GM18858 (cell line): ENCODE measurements around the gene ASAP2.
"Not testable (repeated sequence)": the region's sequence is repeated elsewhere in the genome, so short reads cannot be mapped to it uniquely, and the experiment has no call there.

ENCODE experiments used
- ATAC-seq: cut with Tn5 transposase; IDR thresholded peaks from one replicate; pipeline ENCODE4 v1.9.1; 2021; ENCODE audit not compliant: unreplicated experiment

Gene ASAP2

GRCh38 chr2:9250091-9250490 lies 43.5 kb downstream of the ASAP2 start:
- no peak for ATAC-seq

GRCh38 chr2:9250498-9251153 lies 44.0 kb downstream of the ASAP2 start:
- ATAC-seq: no peak

GRCh38 chr2:9251154-9252001 lies 44.8 kb downstream of the ASAP2 start:
- ATAC-seq: no peak

- no peak for ATAC-seq
Measured at GRCh38 chr2:9252002-9252357, 45.4 kb downstream of the ASAP2 start.

GRCh38 chr2:9255416-9255815 lies 48.8 kb downstream of the ASAP2 start:
- no peak for ATAC-seq

- ATAC-seq: no peak
Measured at GRCh38 chr2:9256147-9256546, 49.5 kb downstream of the ASAP2 start.

GRCh38 chr2:9256570-9257043 lies 50.0 kb downstream of the ASAP2 start:
- ATAC-seq: no peak

- no peak for ATAC-seq
Measured at GRCh38 chr2:9258501-9258900, 51.9 kb downstream of the ASAP2 start.

- ATAC-seq: no peak
Measured at GRCh38 chr2:9258953-9259399, 52.4 kb downstream of the ASAP2 start.

- no peak for ATAC-seq
Measured at GRCh38 chr2:9260464-9260918, 53.9 kb downstream of the ASAP2 start.

- no peak for ATAC-seq
Measured at GRCh38 chr2:9261231-9261883, 54.7 kb downstream of the ASAP2 start.

- no peak for ATAC-seq
Measured at GRCh38 chr2:9262671-9263171, 56.1 kb downstream of the ASAP2 start.

GRCh38 chr2:9263428-9263827 lies 56.8 kb downstream of the ASAP2 start:
- ATAC-seq: no peak

GRCh38 chr2:9264301-9264700 lies 57.7 kb downstream of the ASAP2 start:
- ATAC-seq: no peak

- no peak for ATAC-seq
Measured at GRCh38 chr2:9266711-9267110, 60.1 kb downstream of the ASAP2 start.

- ATAC-seq: not testable (repeated sequence)
Measured at GRCh38 chr2:9267286-9267685, 60.7 kb downstream of the ASAP2 start.

GRCh38 chr2:9268301-9269080 lies 61.9 kb downstream of the ASAP2 start:
- ATAC-seq: no peak

GRCh38 chr2:9269295-9269694 lies 62.7 kb downstream of the ASAP2 start:
- no peak for ATAC-seq

- ATAC-seq: no peak
Measured at GRCh38 chr2:9269695-9270360, 63.2 kb downstream of the ASAP2 start.

GRCh38 chr2:9271091-9271490 lies 64.5 kb downstream of the ASAP2 start:
- ATAC-seq: no peak
